IMR-90 (cell line): ENCODE data around the gene LPIN1. TPM values are rescaled to one million over a fixed set of nuclear protein-coding genes. Genes with fewer than 3 reads are reported as not detected.

Experiments used
- ATAC-seq: fragments of 200-7000 bp; cut with Tn5 transposase; 2 replicates; pipeline ENCODE4 v1.9.1; 2020; ENCODE audit warnings: low read depth, mild to moderate bottlenecking, moderate library complexity
- BruUV-seq: library from RNA; stranded (reverse); fragments of 400-500 nt; replicated peaks from 2 replicates; lab custom pipeline; 2021; lab: Mats Ljungman, UMichigan
- CTCF ChIA-PET: fragments of 300-600 bp; formaldehyde crosslinking; extraction: SDS; loops from one replicate; lab custom pipeline; 2021; ENCODE audit warnings: antibody characterized with exemption; lab: Yijun Ruan, JAX
- POLR2A ChIA-PET: fragments of 300-600 bp; sonication (Branson Sonifier 250); formaldehyde crosslinking; loops from one replicate; lab custom pipeline; 2022; ENCODE audit warnings: antibody characterized with exemption; ENCODE audit not compliant: unreplicated experiment; lab: Charles Lee
- DNase-seq: peaks from one replicate; pipeline ENCODE4 v3.0.0; 2013
- H2AFZ ChIP-seq: replicated peaks from 2 replicates; pipeline ENCODE3; 2013; ENCODE audit warnings: low read length, mild to moderate bottlenecking; ENCODE audit not compliant: poor library complexity
- H2AK5ac ChIP-seq: 2 replicates; pipeline ENCODE4 v1.6.1; 2013; ENCODE audit warnings: low read depth, low read length, inconsistent platforms
- H2AK9ac ChIP-seq: replicated peaks from 2 replicates; pipeline ENCODE3; 2013; ENCODE audit warnings: mild to moderate bottlenecking, low read depth, low read length, moderate library complexity; ENCODE audit not compliant: poor library complexity
- H2BK120ac ChIP-seq: 2 replicates; pipeline ENCODE4 v1.6.1; 2013; ENCODE audit warnings: low read depth, low read length, inconsistent platforms
- H2BK15ac ChIP-seq: 3 replicates; pipeline ENCODE4 v1.6.1; 2013; ENCODE audit warnings: low read depth, low read length, inconsistent platforms
- H2BK20ac ChIP-seq: 2 replicates; pipeline ENCODE4 v1.6.1; 2013; ENCODE audit warnings: low read depth, mild to moderate bottlenecking, inconsistent platforms, low read length, moderate library complexity
- H2BK5ac ChIP-seq: 2 replicates; pipeline ENCODE4 v1.6.1; 2013; ENCODE audit warnings: mild to moderate bottlenecking, low read depth, low read length, inconsistent platforms; ENCODE audit not compliant: poor library complexity, severe bottlenecking
- H3K14ac ChIP-seq: replicated peaks from 2 replicates; pipeline ENCODE4 v1.6.1; 2013; ENCODE audit warnings: low read depth, low read length, inconsistent platforms
- H3K18ac ChIP-seq: 2 replicates; pipeline ENCODE4 v1.6.1; 2013; ENCODE audit warnings: low read depth, low read length, control low read depth
- H3K23ac ChIP-seq: 2 replicates; pipeline ENCODE4 v1.6.1; 2013; ENCODE audit warnings: low read depth, low read length, inconsistent platforms
- H3K27ac ChIP-seq: 2 replicates; pipeline ENCODE4 v1.5.1; 2013; ENCODE audit warnings: mild to moderate bottlenecking, control low read depth, low read length; ENCODE audit not compliant: insufficient read depth
- H3K27me3 ChIP-seq: 2 replicates; pipeline ENCODE4 v1.6.1; 2013; ENCODE audit warnings: low read length; ENCODE audit not compliant: control insufficient read depth, insufficient read depth
- H3K36me3 ChIP-seq: 2 replicates; pipeline ENCODE4 v1.6.1; 2013; ENCODE audit warnings: low read length, mixed read lengths; ENCODE audit not compliant: control insufficient read depth, insufficient read depth
- H3K4ac ChIP-seq: 2 replicates; pipeline ENCODE4 v1.6.1; 2013; ENCODE audit warnings: low read depth, low read length, inconsistent platforms
- H3K4me1 ChIP-seq: 2 replicates; pipeline ENCODE4 v1.6.1; 2013; ENCODE audit warnings: low read length, mixed read lengths; ENCODE audit not compliant: control insufficient read depth, insufficient read depth
- H3K4me2 ChIP-seq: 2 replicates; pipeline ENCODE4 v1.6.1; 2013; ENCODE audit warnings: low read depth, mild to moderate bottlenecking, control low read depth, low read length, moderate library complexity
- H3K4me3 ChIP-seq: 2 replicates; pipeline ENCODE4 v1.5.1; 2013; ENCODE audit warnings: low read depth, mild to moderate bottlenecking, control low read depth, low read length, moderate library complexity; ENCODE audit not compliant: insufficient read depth
- H3K56ac ChIP-seq: 2 replicates; pipeline ENCODE4 v1.6.1; 2013; ENCODE audit warnings: low read length, inconsistent platforms; ENCODE audit not compliant: insufficient read depth; ENCODE audit errors: extremely low read depth
- H3K79me1 ChIP-seq, 2 experiments: 2 replicates each; pipeline ENCODE4 v1.6.1; 2013; ENCODE audit warnings: low read length in 2 of 2, inconsistent platforms in 1 of 2, low read depth in 1 of 2
- H3K9ac ChIP-seq: 2 replicates; pipeline ENCODE4 v1.6.1; 2013; ENCODE audit warnings: low read depth, low read length, control low read depth
- H3K9me1 ChIP-seq: 2 replicates; pipeline ENCODE4 v1.6.1; 2013; ENCODE audit warnings: low read length, inconsistent platforms; ENCODE audit not compliant: insufficient read depth
- H3K9me3 ChIP-seq: 2 replicates; pipeline ENCODE4 v1.6.1; 2013; ENCODE audit warnings: low read length; ENCODE audit not compliant: control insufficient read depth, insufficient read depth
- H4K20me1 ChIP-seq: 2 replicates; pipeline ENCODE4 v1.6.1; 2013; ENCODE audit warnings: low read length, inconsistent platforms; ENCODE audit not compliant: insufficient read depth
- H4K5ac ChIP-seq: 2 replicates; pipeline ENCODE4 v1.6.1; 2013; ENCODE audit warnings: mild to moderate bottlenecking, low read depth, low read length, control low read depth
- H4K8ac ChIP-seq, 2 experiments: 2 replicates each; pipeline ENCODE4 v1.6.1; 2013; ENCODE audit warnings: low read depth in 2 of 2, low read length in 2 of 2, control low read depth in 1 of 2, inconsistent platforms in 1 of 2
- H4K91ac ChIP-seq: 2 replicates; pipeline ENCODE4 v1.6.1; 2013; ENCODE audit warnings: low read depth, low read length, inconsistent platforms; ENCODE audit not compliant: insufficient read depth
- CEBPB ChIP-seq: IDR thresholded peaks from 2 replicates; pipeline ENCODE4 v1.6.1; 2012; ENCODE audit warnings: low read depth, low read length, improper control_type of control experiment
- CTCF ChIP-seq: conservative IDR thresholded peaks from 2 replicates; pipeline ENCODE4 v1.5.1; 2012; ENCODE audit warnings: mild to moderate bottlenecking, low read depth, low read length, improper control_type of control experiment
- ELK1 ChIP-seq: fragments of 150-350 bp; IDR thresholded peaks from 2 replicates; pipeline ENCODE4 v1.6.1; 2016; ENCODE audit warnings: low read depth, mild to moderate bottlenecking, low read length, moderate library complexity, borderline replicate concordance
- MXI1 ChIP-seq: IDR thresholded peaks from 2 replicates; pipeline ENCODE4 v1.6.1; 2012; ENCODE audit warnings: low read depth, mild to moderate bottlenecking, low read length, moderate library complexity, borderline replicate concordance
- NFE2L2 ChIP-seq: fragments of 150-350 bp; IDR thresholded peaks from 2 replicates; pipeline ENCODE4 v1.6.1; 2016; ENCODE audit warnings: low read depth, mild to moderate bottlenecking, low read length
- RCOR1 ChIP-seq: IDR thresholded peaks from 2 replicates; pipeline ENCODE4 v1.6.1; 2012; ENCODE audit warnings: mild to moderate bottlenecking, low read length, improper control_type of control experiment; ENCODE audit not compliant: insufficient replicate concordance
- SMC3 ChIP-seq: fragments of 150-350 bp; IDR thresholded peaks from 2 replicates; pipeline ENCODE4 v1.6.1; 2016; ENCODE audit warnings: low read depth, mild to moderate bottlenecking, antibody characterized with exemption, low read length, moderate library complexity
- USF2 ChIP-seq: fragments of 150-350 bp; IDR thresholded peaks from 2 replicates; pipeline ENCODE4 v1.6.1; 2017; ENCODE audit warnings: mild to moderate bottlenecking, antibody characterized with exemption, low read length, low read depth
- whole genome bisulfite sequencing, 2 experiments: methylation state at CpG; one replicate each; pipeline versions ENCODE4 v1.1.5 to v1.1.7; 2013; ENCODE audit warnings: missing lambda C conversion rate in 2 of 2; ENCODE audit not compliant: insufficient read length in 1 of 2; ENCODE audit errors: extremely low coverage in 2 of 2; 5-methylcytosine and 5-hydroxymethylcytosine counted together
- dilution Hi-C: fragments of 300-500 bp; cut with HindIII; formaldehyde crosslinking; loops from one replicate; pipeline ENCODE4 v1.14.3; 2018; ENCODE audit warnings: low sequenced_read_pairs; ENCODE audit not compliant: unreplicated experiment
- in situ Hi-C: fragments of 300-500 bp; cut with MboI; formaldehyde crosslinking; loops from 3 replicates; pipeline ENCODE4 v1.14.3; 2019; ENCODE audit warnings: low sequenced_read_pairs, inconsistent platforms, mixed read lengths
- intact Hi-C: fragments of 100-400 bp; cut with micrococcal nuclease; formaldehyde crosslinking; loops from 2 replicates; pipeline ENCODE4 v1.10.0; 2022
- polyA plus RNA-seq, 3 experiments: library from polyadenylated mRNA; depleted of rRNA; stranded (reverse); fragments of >200 nt; gene quantifications; 2 replicates each; pipeline ENCODE4 v1.2.3, GENCODE V29; 2012; ENCODE audit warnings: low replicate concordance in 1 of 3
- total RNA-seq: library from RNA; depleted of rRNA; stranded (reverse); fragments of >200 nt; gene quantifications from 2 replicates; pipeline ENCODE4 v1.2.3, GENCODE V29; 2012

LPIN1 gene
- total and polyA plus RNA-seq, 2 of the 4 experiments (the other 2 are of a cell fraction): 21.3 to 25.1 TPM

- Histone ChIP-seq H3K4me1 (peaks cover 15% of the 10 kb centered on the region), H3K79me1 (peaks cover 26 to 62% of the 10 kb centered on the region in 2 experiments), H3K23ac (no peak overlapping the region), H3K18ac (no peak overlapping the region), H3K27ac (no peak overlapping the region), H3K27me3 (no peaks in the 10 kb centered on the region), H2BK5ac (no peak overlapping the region), H3K36me3 (no peaks in the 10 kb centered on the region; the same call in 1 of the 2 replicates), H3K14ac (no peak overlapping the region), H4K20me1 (peaks cover 38% of the 10 kb centered on the region), H3K56ac (no peak overlapping the region), H2BK120ac (no peak overlapping the region), H2AK5ac (no peak overlapping the region), H3K9me1 (peaks cover 15% of the 10 kb centered on the region), H3K9ac (no peak overlapping the region), H3K4ac (no peak overlapping the region), H2AFZ (no peak overlapping the region), H4K5ac (no peak overlapping the region), H2BK15ac (no peak overlapping the region), H2AK9ac (no peak overlapping the region), H3K9me3 (no peaks in the 10 kb centered on the region), H4K8ac (no peak overlapping the region), H3K4me2 (no peak overlapping the region), H4K91ac (no peak overlapping the region), H3K4me3 (no peak overlapping the region), H2BK20ac (no peak overlapping the region)
- dilution Hi-C loops: no loop called here
- ChIA-PET CTCF (interaction anchor here (0.9 kb wide), 1 partner anchor 11 kb away, joined by 3 read pairs; no protein-coding TSS in a partner anchor), POLR2A (no interaction called here)
- TF ChIP-seq CTCF: no peak
- no peak for TF ChIP-seq USF2
- TF ChIP-seq RCOR1: no peak
- no peak for TF ChIP-seq NFE2L2
- no peak for TF ChIP-seq SMC3
- no peak for TF ChIP-seq MXI1
- TF ChIP-seq ELK1: no peak
- TF ChIP-seq CEBPB: no peak
- intact Hi-C loops: no loop called here
- BruUV-seq: no TSS peak
- in situ Hi-C loops: loop anchor here (25.0 kb wide), 1 partner anchor 616 kb away; a partner anchor contains a TSS
- no peak for DNase-seq
- WGBS, 2 experiments: no CpG with 5 or more reads among the region's 8 CpGs
- no peak for ATAC-seq
These were observed 6.5 kb downstream of the LPIN1 start for GRCh38 chr2:11752906-11753305.
